COLO829 (cell line): ENCODE measurements around the gene PFDN2.

ENCODE experiments used
- DNase-seq: peaks from one replicate; pipeline ENCODE4 v3.0.0; 2012; ENCODE audit warnings: low spot score

The PFDN2 gene

GRCh38 chr1:161099090-161099802, 18.6 kb downstream of the PFDN2 start:
- DNase-seq = no peak

- no peak for DNase-seq
These were observed 19.4 kb downstream of the PFDN2 start, which contains the start of gene KLHDC9 for GRCh38 chr1:161098210-161099068. Gene KLHDC9, plus strand, starts transcription at chr1:161098361. Its CDS starts 175 bp downstream, at chr1:161098536.

DNA sequence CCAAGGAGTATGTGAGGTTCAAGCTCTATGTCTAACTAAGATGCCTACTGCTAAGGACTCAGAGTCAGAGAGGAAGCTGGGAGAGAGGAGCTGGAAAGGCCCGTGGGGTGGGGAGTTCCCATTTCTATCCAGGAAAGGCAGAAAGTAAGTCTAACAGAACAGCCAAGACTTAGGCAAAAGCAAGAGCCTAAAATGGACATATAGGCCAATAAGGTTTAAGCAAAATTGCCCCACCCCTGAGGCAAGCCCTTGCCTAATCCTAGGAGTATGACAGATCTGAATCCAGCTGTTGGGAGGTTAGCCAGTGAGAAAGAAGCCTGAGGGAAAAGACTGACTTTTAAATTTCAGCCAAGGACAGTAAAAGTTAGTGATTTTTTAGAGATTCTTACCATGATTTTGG, 21.3 kb downstream of the PFDN2 start:
- no peak for DNase-seq

DNA sequence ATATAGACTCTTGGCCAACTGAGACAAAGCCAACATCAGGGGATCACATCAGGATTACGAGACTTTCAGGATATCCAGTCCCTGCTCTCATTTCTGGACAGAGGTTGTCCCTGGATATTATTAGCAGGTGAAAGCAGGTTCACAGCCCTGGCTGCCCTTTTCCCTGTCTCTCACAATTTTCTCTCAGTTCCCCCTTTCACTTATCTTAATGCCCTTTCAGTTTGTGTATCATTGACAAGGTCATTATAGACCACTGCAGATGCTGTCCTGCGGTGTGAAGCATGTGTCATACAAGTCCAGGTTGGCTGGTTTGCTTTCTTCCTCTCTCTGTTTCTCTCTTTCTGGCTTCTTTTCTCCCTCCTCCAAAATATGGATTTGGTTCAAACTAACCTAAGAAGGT, 21.8 kb downstream of the PFDN2 start:
- no peak for DNase-seq

- DNase-seq = no peak
These were observed 22.6 kb downstream of the PFDN2 start for GRCh38 chr1:161095230-161095629.

DNA sequence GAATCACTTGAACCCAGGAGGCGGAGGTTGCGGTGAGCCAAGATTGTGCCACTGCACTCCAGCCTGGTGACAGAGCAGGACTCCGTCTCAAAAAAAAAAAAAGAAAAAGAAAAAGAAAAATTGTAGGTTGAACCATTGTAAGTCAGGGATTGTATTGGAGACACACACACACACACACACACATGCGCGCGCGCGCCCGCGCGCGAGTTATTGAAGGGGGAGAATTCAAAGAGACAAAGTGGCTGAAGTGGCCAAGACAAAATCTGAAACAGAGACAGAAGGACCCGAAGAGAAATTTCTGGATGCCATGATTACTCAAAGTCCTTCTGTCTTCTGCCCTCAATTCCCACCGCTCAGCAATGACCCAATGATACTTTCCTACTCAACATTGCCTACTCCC, 23.4 kb downstream of the PFDN2 start:
- DNase-seq = no peak

DNA sequence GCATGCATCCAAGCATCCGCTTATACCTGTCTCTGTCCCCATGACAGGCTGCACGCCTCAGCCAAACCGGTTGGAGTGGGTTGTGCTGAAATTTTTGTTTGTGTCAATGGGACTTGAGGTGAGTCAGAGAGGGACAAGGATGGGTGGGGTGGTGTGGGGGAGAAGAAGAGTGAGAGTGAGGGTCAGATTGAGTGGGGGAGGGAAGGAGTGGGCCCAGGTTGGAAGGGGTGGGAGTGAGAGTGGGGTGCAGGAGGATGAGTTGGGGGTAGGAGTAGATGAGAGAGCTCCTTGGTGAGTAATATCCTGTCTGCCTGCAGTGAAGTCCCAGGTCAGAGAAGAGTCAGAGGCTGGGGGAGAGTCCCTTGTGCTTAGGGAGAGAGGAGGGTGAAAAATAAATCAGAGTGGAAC, 25.2 kb downstream of the PFDN2 start:
- no peak for DNase-seq

- no peak for DNase-seq
These were observed 25.9 kb downstream of the PFDN2 start for GRCh38 chr1:161091796-161092507.

- DNase-seq = no peak
These were observed 26.7 kb downstream of the PFDN2 start for GRCh38 chr1:161091093-161091492.

DNA sequence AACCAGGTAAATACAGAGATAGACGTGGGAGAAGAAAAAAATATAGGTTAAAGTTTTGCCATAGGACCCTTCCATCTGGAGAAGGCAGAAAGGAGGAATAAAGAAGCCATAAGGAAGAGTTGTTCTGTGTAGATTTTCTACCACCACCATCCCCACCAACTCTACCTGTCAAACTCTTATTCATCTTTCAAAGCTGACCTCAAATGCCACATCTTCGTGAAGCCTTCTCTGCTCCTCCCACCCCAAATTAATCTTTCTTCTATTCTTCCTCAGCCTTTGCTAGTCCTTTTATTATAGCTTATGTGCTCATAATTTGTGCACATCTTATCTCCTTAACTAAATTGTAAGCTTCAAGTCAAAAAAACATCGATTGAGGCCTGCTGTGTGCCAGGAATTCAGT, 27.2 kb downstream of the PFDN2 start:
- no peak for DNase-seq

- no peak for DNase-seq
These were observed 27.9 kb downstream of the PFDN2 start for GRCh38 chr1:161089938-161090337.

DNA sequence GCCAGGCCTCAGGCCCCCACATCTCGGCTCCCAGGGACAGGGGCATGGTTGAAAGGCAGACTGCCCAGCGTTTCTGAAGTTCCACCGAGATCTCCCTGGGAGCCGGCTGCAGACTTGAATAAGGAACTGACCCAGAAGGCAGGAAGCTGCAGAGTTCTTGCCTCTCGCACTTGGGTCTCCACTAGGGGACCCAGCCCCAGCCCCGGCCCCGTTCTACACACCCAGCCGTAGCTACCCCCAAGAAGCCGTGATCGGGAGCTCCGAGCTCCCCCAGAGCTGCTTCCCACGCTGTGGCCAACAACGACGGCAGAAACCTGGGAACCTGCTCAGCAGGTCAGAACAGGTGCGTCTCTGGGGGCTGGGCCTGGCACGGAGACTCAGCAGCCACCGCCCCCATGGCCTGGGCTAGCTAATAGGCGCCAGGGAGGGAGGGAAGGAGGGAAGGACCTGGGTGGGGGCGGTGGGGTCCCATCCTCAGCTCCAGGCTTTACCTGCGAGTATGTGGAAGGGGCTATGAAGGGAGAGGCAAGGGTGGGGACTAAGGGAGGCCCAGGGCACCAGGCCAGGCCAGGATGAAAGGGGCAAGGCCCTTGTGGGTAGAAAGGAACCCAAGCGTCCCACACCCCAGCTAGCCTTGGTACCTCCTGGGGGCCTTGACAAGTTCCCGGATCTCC, 28.4 kb downstream of the PFDN2 start, which contains the start of gene NECTIN4:
NECTIN4 (minus strand) TSS at position 308 of the 674 bp plus-strand sequence; CDS start at position 46, 262 bp downstream.
- no peak for DNase-seq

DNA sequence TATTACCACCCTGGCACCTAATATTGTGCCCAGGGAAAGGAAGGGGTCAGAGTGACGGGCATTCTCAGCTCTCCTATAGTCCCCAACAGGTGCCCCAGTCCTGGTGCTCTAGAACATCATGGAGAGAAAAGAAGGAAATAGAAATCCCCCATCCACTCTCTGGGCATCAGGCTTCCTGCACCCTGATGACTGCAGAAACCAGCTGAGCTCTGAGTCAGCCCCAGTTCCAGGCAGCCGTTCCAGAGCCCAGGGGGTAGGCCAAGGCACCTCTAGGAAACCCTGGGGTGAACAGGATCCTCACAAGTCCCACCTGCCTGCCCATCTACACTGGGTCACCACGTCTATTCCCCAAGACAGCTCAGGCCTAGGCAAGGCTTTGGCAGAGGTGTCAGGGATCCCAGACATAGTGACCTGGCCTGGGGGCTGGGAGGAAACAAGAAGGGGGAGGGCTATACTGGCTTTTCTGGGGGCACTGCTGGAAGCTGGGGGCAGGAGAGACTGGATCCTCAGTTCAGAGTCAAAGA, 29.2 kb downstream of the PFDN2 start:
- no peak for DNase-seq

DNA sequence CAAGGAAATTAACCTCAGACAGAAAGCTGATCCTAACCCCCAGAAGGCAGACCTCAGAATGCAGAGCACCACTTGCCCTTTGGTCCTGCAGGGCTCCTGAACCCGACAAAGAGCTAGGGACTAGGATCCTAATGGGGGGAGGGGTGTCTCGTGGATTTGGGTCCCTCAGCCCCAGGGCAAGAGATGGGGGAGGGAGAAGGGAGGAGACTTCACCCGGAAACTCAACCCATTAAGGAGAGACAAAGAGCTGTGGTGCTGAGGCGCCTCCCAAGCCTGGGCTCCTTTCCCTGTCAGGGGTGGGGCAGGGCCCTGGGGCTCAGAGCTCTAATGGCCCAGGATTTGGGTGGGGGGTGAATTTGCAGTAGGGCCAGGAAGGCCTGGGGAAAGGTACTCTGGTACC, 31.4 kb downstream of the PFDN2 start:
- DNase-seq = no peak

DNA sequence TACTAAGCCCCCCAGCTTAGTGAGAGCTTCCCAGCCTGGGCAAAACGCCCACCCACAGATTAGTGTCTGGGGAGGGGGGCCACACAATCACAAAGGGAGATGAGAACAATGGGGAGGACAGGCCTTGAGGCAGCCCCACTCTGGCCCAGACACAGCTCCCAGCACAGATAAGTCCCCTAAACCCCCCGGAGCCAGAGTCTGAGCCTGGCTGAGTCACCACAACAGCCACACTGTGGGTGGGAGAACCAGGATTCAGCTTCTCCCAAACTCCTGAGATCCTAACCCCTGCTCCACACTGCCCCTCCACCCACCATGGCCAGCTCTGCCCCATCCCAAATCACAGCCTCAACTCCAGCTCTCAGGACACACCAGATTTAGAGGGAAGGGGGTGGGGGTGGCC, 32.7 kb downstream of the PFDN2 start:
- no peak for DNase-seq

DNA sequence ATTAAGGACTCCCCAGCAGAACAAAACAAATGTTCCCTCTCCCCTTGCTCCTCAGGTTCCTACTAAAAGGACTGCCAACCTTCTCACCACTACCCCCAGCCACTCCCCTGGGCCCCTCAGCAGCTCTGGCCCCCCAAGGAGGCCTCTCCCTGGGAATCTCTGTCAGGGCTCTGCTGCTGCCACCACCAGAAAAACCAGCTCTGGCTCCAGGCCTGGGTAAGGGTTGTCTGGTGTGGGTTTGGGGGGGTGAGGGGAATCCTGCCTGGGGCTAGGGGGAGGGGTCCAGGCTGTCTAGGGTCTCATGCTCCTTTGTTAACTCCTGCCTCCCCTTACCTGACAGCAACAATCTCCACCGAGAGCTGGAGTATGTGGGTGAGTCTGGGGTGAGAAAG, 33.2 kb downstream of the PFDN2 start:
- no peak for DNase-seq

DNA sequence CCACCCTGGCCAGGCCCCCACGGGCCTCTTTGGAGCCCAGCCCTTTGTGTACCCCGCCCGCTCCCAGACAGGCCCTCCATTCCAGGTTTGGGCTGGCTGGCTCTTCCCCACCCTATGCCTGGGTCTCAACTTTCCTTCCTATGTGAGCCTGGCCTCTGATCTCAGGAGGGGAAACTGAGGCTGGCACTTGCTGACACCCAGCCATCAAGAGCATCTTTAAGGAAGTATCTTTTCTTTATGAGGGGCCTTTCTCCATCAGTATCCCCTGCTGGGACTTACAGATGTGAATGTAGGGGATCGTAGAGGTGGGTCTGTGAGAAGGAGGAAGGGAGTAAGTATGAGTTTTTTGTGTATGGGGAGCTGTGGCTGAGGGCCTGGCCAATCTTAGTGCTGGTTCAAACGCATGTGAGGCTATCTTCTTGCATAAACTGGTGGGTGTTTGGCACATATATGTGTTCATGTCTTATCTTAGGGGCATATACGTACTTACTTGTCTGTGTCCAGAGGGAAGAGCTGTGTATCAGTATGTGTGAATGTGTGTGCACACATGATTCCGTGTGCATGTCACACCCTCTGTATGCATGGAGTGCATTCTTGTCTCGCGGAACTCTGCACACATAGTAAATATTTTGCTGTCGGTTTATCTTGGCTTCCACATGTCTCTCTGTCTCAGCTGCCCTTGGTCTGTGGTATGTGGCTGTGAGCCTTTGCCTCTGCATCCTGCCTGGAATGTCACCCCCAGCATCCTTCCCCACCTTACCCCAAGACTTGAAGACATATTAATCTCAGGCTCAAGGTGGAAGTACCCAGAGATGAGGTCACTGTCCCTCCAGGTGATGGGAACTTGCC, 33.9 kb downstream of the PFDN2 start:
- DNase-seq = no peak

- peak; percentile 44 for DNase-seq
These were observed 34.7 kb downstream of the PFDN2 start for GRCh38 chr1:161082996-161083747.

GRCh38 chr1:161082483-161082882, 35.4 kb downstream of the PFDN2 start:
- DNase-seq = no peak

DNA sequence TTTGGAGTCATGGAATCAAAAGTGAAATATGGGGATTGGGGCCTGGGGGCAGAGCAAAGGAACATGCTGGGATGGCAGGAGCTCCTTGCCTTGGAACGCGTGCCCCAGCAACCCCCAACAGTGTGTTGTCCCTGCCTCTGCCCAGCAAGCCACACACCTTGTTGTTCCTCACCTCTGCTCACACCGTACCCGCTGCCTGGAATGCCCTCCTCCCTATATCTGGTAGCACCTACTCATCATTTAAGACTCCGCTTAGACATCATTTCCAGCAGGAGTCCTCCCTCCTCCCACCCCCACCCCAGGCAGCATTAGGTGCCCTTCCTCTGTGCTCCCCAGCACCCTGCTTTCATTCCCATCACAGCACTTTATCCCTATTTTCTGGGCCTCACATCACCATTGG, 36.3 kb downstream of the PFDN2 start:
- DNase-seq = no peak
